Sigmoid colon (tissue), 4 donors: ENCODE measurements around the gene TEX44.

Experiments used
- CTCF ChIP-seq, 4 experiments: fragments of 450-650 bp in 3 of 4; fragments of 200-600 bp in 1 of 4; IDR thresholded peaks; one replicate each; pipeline ENCODE4 v1.5.1; 2016 to 2019; ENCODE audit warnings: antibody characterized with exemption in 4 of 4, mild to moderate bottlenecking in 3 of 4, moderate library complexity in 2 of 4
- EP300 ChIP-seq, 4 donors: sonication (generic); formaldehyde crosslinking; IDR thresholded peaks; one replicate each; pipeline ENCODE4 v1.6.1; 2017; ENCODE audit warnings: antibody characterized with exemption in 4 of 4
- POLR2A ChIP-seq, 2 donors: fragments of 450-650 bp; IDR thresholded peaks; one replicate each; pipeline ENCODE4 v1.6.1; 2016; ENCODE audit warnings: antibody characterized with exemption in 2 of 2, mild to moderate bottlenecking in 2 of 2, moderate library complexity in 2 of 2
- POLR2AphosphoS5 ChIP-seq, 4 donors: sonication (generic); formaldehyde crosslinking; IDR thresholded peaks; one replicate each; pipeline ENCODE4 v1.6.1; 2017; ENCODE audit warnings: antibody characterized with exemption in 4 of 4

- TF ChIP-seq CTCF (IDR thresholded peaks at IDR 0.05) (no peak), POLR2A (IDR thresholded peaks at IDR 0.05) (no peak), EP300 (IDR thresholded peaks at IDR 0.05) (no peak), POLR2AphosphoS5 (IDR thresholded peaks at IDR 0.05) (no peak)
Measured at GRCh38 chr2:231545105-231545902, 47.4 kb upstream of the TEX44 start.
